SK-N-SH treated with all-trans-retinoic acid at 6 μM for 48 hours (cell line): ENCODE results near the gene SYTL3.

Source experiments
- CREB5 ChIP-seq: fragments of 250-450 bp; sonication (Bioruptor Pico); IDR thresholded peaks from 2 replicates; pipeline ENCODE4 v1.5.1; 2020; ENCODE audit warnings: low read depth, mild to moderate bottlenecking, moderate library complexity
- RARB ChIP-seq: fragments of 250-450 bp; sonication (Bioruptor Pico); IDR thresholded peaks from 2 replicates; pipeline ENCODE4 v1.8.0; 2021; ENCODE audit warnings: mild to moderate bottlenecking, moderate library complexity
- ZC3H10 ChIP-seq: fragments of 250-450 bp; sonication (Bioruptor Pico); IDR thresholded peaks from 2 replicates; pipeline ENCODE4 v1.5.1; 2021; ENCODE audit warnings: mild to moderate bottlenecking, moderate library complexity
- TF ChIP-seq, protein P1 (sequence below): fragments of 250-450 bp; sonication (Bioruptor Pico); IDR thresholded peaks from 2 replicates; pipeline ENCODE4 v1.8.0; 2020; ENCODE audit warnings: mild to moderate bottlenecking, moderate library complexity, borderline replicate concordance

DNA sequence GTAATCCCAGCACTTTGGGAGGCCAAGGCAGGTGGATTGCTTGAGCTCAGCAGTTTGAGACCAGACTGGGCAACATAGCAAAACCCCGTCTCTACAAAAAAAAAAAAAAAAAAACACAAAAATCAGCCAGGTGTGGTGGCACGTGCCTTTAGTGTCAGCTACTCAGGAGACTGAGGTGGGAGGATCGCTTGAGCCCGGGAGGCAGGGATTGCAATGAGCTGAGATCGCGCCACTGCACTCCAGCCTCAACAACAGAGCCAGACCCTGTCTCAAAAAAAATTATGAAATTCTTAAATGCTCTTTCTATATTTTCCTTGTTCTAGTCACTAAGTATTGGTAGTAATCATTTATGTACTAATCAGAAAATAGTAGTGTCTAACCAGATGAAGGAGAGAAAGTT, 30.6 kb downstream of the SYTL3 start:
- no peak for TF ChIP-seq CREB5
- TF ChIP-seq ZC3H10 (CRISPR knock-in tag) = no peak
- no peak for TF ChIP-seq RARB (CRISPR knock-in tag)
- TF ChIP-seq, protein P1, sequence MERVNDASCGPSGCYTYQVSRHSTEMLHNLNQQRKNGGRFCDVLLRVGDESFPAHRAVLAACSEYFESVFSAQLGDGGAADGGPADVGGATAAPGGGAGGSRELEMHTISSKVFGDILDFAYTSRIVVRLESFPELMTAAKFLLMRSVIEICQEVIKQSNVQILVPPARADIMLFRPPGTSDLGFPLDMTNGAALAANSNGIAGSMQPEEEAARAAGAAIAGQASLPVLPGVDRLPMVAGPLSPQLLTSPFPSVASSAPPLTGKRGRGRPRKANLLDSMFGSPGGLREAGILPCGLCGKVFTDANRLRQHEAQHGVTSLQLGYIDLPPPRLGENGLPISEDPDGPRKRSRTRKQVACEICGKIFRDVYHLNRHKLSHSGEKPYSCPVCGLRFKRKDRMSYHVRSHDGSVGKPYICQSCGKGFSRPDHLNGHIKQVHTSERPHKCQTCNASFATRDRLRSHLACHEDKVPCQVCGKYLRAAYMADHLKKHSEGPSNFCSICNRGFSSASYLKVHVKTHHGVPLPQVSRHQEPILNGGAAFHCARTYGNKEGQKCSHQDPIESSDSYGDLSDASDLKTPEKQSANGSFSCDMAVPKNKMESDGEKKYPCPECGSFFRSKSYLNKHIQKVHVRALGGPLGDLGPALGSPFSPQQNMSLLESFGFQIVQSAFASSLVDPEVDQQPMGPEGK (CRISPR knock-in tag) = no peak
